GM23338 (cell line): Measurements from ENCODE around the gene DMGDH. TPM values are rescaled to one million over a fixed set of nuclear protein-coding genes. Genes with fewer than 3 reads are reported as not detected.

Source experiments
- ATAC-seq: fragments of 200-7000 bp; cut with Tn5 transposase; 3 replicates; pipeline ENCODE4 v1.9.1; 2020
- DNase-seq: peaks from one replicate; pipeline ENCODE4 v3.0.0-alpha.2; 2015; ENCODE audit warnings: low spot score
- H2AFZ ChIP-seq: fragments of 200-600 bp; sonication (generic); 2 replicates; pipeline ENCODE4 v1.8.0; 2016; ENCODE audit warnings: antibody characterized with exemption, mild to moderate bottlenecking, moderate library complexity
- H3F3A ChIP-seq: fragments of 200-600 bp; sonication (generic); replicated peaks from 2 replicates; pipeline ENCODE4 v1.8.0; 2017; ENCODE audit warnings: antibody characterized with exemption, mixed run types, low read depth
- H3K27ac ChIP-seq: fragments of 200-600 bp; sonication (generic); 2 replicates; pipeline ENCODE4 v1.6.1; 2016; ENCODE audit warnings: low read depth
- H3K27me3 ChIP-seq: fragments of 200-600 bp; sonication (generic); 2 replicates; pipeline ENCODE4 v1.8.0; 2016; ENCODE audit warnings: mild to moderate bottlenecking, mixed run types, moderate library complexity; ENCODE audit not compliant: insufficient read depth
- H3K36me3 ChIP-seq: fragments of 200-600 bp; sonication (generic); 2 replicates; pipeline ENCODE4 v1.8.0; 2016; ENCODE audit warnings: mild to moderate bottlenecking; ENCODE audit not compliant: insufficient read depth
- H3K4me1 ChIP-seq: fragments of 200-600 bp; sonication (generic); 2 replicates; pipeline ENCODE4 v1.8.0; 2016; ENCODE audit warnings: mild to moderate bottlenecking, moderate library complexity; ENCODE audit not compliant: insufficient read depth
- H3K4me2 ChIP-seq: fragments of 200-600 bp; sonication (generic); 2 replicates; pipeline ENCODE4 v1.7.1; 2017; ENCODE audit warnings: mixed run types
- H3K4me3 ChIP-seq: fragments of 200-600 bp; sonication (generic); 2 replicates; pipeline ENCODE4 v1.6.1; 2016; ENCODE audit warnings: mixed run types
- H3K79me2 ChIP-seq: fragments of 200-600 bp; sonication (generic); replicated peaks from 2 replicates; pipeline ENCODE4 v1.8.0; 2017; ENCODE audit warnings: mild to moderate bottlenecking; ENCODE audit not compliant: insufficient read depth
- H3K9me2 ChIP-seq: fragments of 200-600 bp; sonication (generic); 2 replicates; pipeline ENCODE4 v1.8.0; 2017; ENCODE audit not compliant: insufficient read depth
- H4K20me1 ChIP-seq: fragments of 200-600 bp; sonication (generic); replicated peaks from 2 replicates; pipeline ENCODE4 v1.8.0; 2017; ENCODE audit warnings: mild to moderate bottlenecking; ENCODE audit not compliant: insufficient read depth
- H3K27ac Mint-ChIP-seq: 2 replicates; pipeline ENCODE4 v1.8.0; 2020; ENCODE audit warnings: inconsistent platforms, mild to moderate bottlenecking, moderate library complexity, mixed read lengths
- H3K27me3 Mint-ChIP-seq: 3 replicates; pipeline ENCODE4 v1.8.0; 2022; ENCODE audit warnings: low read depth, mild to moderate bottlenecking, moderate library complexity, mixed read lengths, inconsistent platforms; ENCODE audit not compliant: insufficient read depth, poor library complexity
- H3K36me3 Mint-ChIP-seq: 3 replicates; pipeline ENCODE4 v1.8.0; 2021; ENCODE audit warnings: low read depth, mild to moderate bottlenecking, inconsistent platforms, moderate library complexity, mixed read lengths
- H3K4me1 Mint-ChIP-seq: 3 replicates; pipeline ENCODE4 v1.8.0; 2020; ENCODE audit warnings: mild to moderate bottlenecking, inconsistent platforms, mixed read lengths
- H3K4me3 Mint-ChIP-seq: 3 replicates; pipeline ENCODE4 v1.8.0; 2021; ENCODE audit warnings: moderate library complexity, mild to moderate bottlenecking, inconsistent platforms, mixed read lengths
- H3K9me3 Mint-ChIP-seq: 3 replicates; pipeline ENCODE4 v1.8.0; 2020; ENCODE audit warnings: moderate library complexity, mild to moderate bottlenecking, inconsistent platforms, mixed read lengths
- CREB1 ChIP-seq: fragments of 250-450 bp; sonication (Bioruptor Pico); IDR thresholded peaks from 2 replicates; pipeline ENCODE4 v1.5.0; 2020; ENCODE audit warnings: low read depth, mild to moderate bottlenecking, moderate library complexity
- ETS1 ChIP-seq: IDR thresholded peaks from 2 replicates; pipeline ENCODE4 v1.6.1; 2016; ENCODE audit warnings: antibody characterized with exemption
- EZH2 ChIP-seq: fragments of 200-600 bp; sonication (generic); IDR thresholded peaks from one replicate; pipeline ENCODE4 v1.8.0; 2017; ENCODE audit warnings: antibody characterized with exemption, mild to moderate bottlenecking, low read depth; ENCODE audit not compliant: unreplicated experiment
- JUNB ChIP-seq: IDR thresholded peaks from one replicate; pipeline ENCODE4 v1.6.1; 2016; ENCODE audit warnings: antibody characterized with exemption; ENCODE audit not compliant: unreplicated experiment
- NANOG ChIP-seq: IDR thresholded peaks from 2 replicates; pipeline ENCODE4 v1.6.1; 2016; ENCODE audit warnings: antibody characterized with exemption, borderline replicate concordance
- POLR2AphosphoS5 ChIP-seq: IDR thresholded peaks from 2 replicates; pipeline ENCODE4 v1.6.1; 2016; ENCODE audit warnings: antibody characterized with exemption, low read depth
- STAT1 ChIP-seq: IDR thresholded peaks from one replicate; pipeline ENCODE4 v1.6.1; 2016; ENCODE audit warnings: antibody characterized with exemption; ENCODE audit not compliant: unreplicated experiment
- ZNF114 ChIP-seq: fragments of 250-450 bp; sonication (Bioruptor Pico); IDR thresholded peaks from 2 replicates; pipeline ENCODE4 v1.5.0; 2020; ENCODE audit warnings: mild to moderate bottlenecking, moderate library complexity
- ZNF331 ChIP-seq: fragments of 250-450 bp; sonication (Bioruptor Pico); IDR thresholded peaks from 2 replicates; pipeline ENCODE4 v1.5.0; 2020; ENCODE audit warnings: low read depth, mild to moderate bottlenecking, moderate library complexity
- ZNF462 ChIP-seq: fragments of 250-450 bp; sonication (Bioruptor Pico); IDR thresholded peaks from 2 replicates; pipeline ENCODE4 v1.5.0; 2020; ENCODE audit warnings: mild to moderate bottlenecking, moderate library complexity
- polyA plus RNA-seq: library from polyadenylated mRNA; unstranded; fragments of >200 nt; fragmentation: Nextera tagmentation; extraction: Ambion mirVana; gene quantifications from 2 replicates; pipeline ENCODE4 v1.2.1, GENCODE V29; 2016
- total RNA-seq: library from RNA; depleted of rRNA; stranded (reverse); fragments of >200 nt; shearing (Covaris generic); gene quantifications from 2 replicates; pipeline ENCODE4 v1.2.3, GENCODE V29; 2014
- TF ChIP-seq, protein P1 (sequence below), 2 experiments: fragments of 200-600 bp in 1 of 2; sonication (generic) in 1 of 2; conservative IDR thresholded peaks; 2 replicates each; pipeline versions ENCODE4 v1.5.1 to v1.6.1; 2016 to 2017; ENCODE audit warnings: antibody characterized with exemption in 2 of 2, low read depth in 2 of 2, mild to moderate bottlenecking in 2 of 2, moderate library complexity in 1 of 2

Gene DMGDH
- total and polyA plus RNA-seq, 2 experiments from 2014 or later: 0.52 to 0.63 TPM

GRCh38 chr5:79042188-79042587, 27.3 kb downstream of the DMGDH start (continued):
- TF ChIP-seq ZNF462 (CRISPR knock-in tag): no peak
- no peak for TF ChIP-seq POLR2AphosphoS5

DNA sequence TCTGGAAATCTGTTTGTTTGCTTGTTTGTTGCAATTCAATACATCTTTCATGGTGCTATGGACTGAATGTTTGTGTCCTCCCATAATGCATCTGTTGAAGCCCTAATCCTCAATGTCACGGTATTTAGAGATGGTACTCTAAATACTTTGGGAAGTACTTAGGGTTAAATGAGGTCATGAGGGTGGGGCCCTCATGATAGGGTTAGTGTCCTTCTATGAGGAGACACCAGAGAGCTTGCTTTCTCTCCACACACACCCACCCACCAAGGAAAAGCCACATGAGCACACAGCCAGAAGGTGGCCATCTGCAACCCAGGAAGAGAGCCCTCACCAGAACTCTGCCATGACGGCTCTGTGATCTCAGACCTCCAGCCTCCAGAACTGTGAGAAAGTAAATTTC, 32.7 kb downstream of the DMGDH start:
- H3K4me3 ChIP-seq: no peak overlapping the region
- Mint-ChIP-seq H3K9me3 (no peaks in the 10 kb centered on the region), H3K4me1 (no peaks in the 10 kb centered on the region), H3K27ac (no peak overlapping the region), H3K36me3 (no peaks in the 10 kb centered on the region), H3K27me3 (no peaks in the 10 kb centered on the region), H3K4me3 (no peak overlapping the region)
- no peaks in the 10 kb centered on the region for H3K36me3 ChIP-seq
- no peaks in the 10 kb centered on the region for H3F3A ChIP-seq
- H4K20me1 ChIP-seq: no peaks in the 10 kb centered on the region
- DNase-seq: no peak
- H3K27me3 ChIP-seq: no peaks in the 10 kb centered on the region
- no peak overlapping the region for H3K4me2 ChIP-seq
- no peaks in the 10 kb centered on the region for H3K9me2 ChIP-seq
- H2AFZ ChIP-seq: no peak overlapping the region
- ATAC-seq: no peak
- H3K4me1 ChIP-seq: no peaks in the 10 kb centered on the region
- no peak overlapping the region for H3K27ac ChIP-seq
- no peaks in the 10 kb centered on the region for H3K79me2 ChIP-seq
- TF ChIP-seq ETS1 (no peak), POLR2AphosphoS5 (no peak), ZNF114 (no peak), JUNB (no peak), CREB1 (CRISPR knock-in tag) (no peak), STAT1 (no peak), ZNF331 (no peak), NANOG (no peak), EZH2 (no peak)
- TF ChIP-seq, protein P1, sequence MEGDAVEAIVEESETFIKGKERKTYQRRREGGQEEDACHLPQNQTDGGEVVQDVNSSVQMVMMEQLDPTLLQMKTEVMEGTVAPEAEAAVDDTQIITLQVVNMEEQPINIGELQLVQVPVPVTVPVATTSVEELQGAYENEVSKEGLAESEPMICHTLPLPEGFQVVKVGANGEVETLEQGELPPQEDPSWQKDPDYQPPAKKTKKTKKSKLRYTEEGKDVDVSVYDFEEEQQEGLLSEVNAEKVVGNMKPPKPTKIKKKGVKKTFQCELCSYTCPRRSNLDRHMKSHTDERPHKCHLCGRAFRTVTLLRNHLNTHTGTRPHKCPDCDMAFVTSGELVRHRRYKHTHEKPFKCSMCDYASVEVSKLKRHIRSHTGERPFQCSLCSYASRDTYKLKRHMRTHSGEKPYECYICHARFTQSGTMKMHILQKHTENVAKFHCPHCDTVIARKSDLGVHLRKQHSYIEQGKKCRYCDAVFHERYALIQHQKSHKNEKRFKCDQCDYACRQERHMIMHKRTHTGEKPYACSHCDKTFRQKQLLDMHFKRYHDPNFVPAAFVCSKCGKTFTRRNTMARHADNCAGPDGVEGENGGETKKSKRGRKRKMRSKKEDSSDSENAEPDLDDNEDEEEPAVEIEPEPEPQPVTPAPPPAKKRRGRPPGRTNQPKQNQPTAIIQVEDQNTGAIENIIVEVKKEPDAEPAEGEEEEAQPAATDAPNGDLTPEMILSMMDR (conservative IDR thresholded peaks at IDR 0.05; ENCODE audit: low read depth in 2 of 2): no peak
